IPS-18a (cell line): Measurements from ENCODE around the gene SMAD3.

Experiments
- H3K27ac ChIP-seq: one replicate; pipeline ENCODE4 v1.5.1; 2013; ENCODE audit warnings: low read length
- H3K27me3 ChIP-seq: one replicate; pipeline ENCODE4 v1.6.1; 2013; ENCODE audit warnings: mild to moderate bottlenecking, low read length; ENCODE audit not compliant: control insufficient read depth, insufficient read depth
- H3K36me3 ChIP-seq: one replicate; pipeline ENCODE4 v1.6.1; 2013; ENCODE audit warnings: low read depth, low read length; ENCODE audit not compliant: control insufficient read depth
- H3K4me1 ChIP-seq: one replicate; pipeline ENCODE4 v1.6.1; 2013; ENCODE audit warnings: low read depth, low read length; ENCODE audit not compliant: control insufficient read depth
- H3K4me3 ChIP-seq: one replicate; pipeline ENCODE4 v1.5.1; 2013; ENCODE audit warnings: low read length
- H3K9ac ChIP-seq: one replicate; pipeline ENCODE4 v1.6.1; 2013; ENCODE audit warnings: mild to moderate bottlenecking, low read length, moderate library complexity
- H3K9me3 ChIP-seq: one replicate; pipeline ENCODE4 v1.6.1; 2013; ENCODE audit warnings: low read depth, low read length; ENCODE audit not compliant: control insufficient read depth

Gene SMAD3

GRCh38 chr15:67096546-67097294, 31.3 kb downstream of the SMAD3 start:
- no peaks in the 10 kb centered on the region for H3K36me3 ChIP-seq
- H3K4me3 ChIP-seq: no peak overlapping the region
- H3K27ac ChIP-seq: no peak overlapping the region
- H3K9ac ChIP-seq: no peak overlapping the region
- peaks cover 16% of the 10 kb centered on the region for H3K4me1 ChIP-seq
- H3K9me3 ChIP-seq: no peaks in the 10 kb centered on the region
- no peaks in the 10 kb centered on the region for H3K27me3 ChIP-seq

GRCh38 chr15:67097424-67097823, 32.0 kb downstream of the SMAD3 start:
- Histone ChIP-seq H3K4me1 (peaks cover 9% of the 10 kb centered on the region), H3K27ac (no peak overlapping the region)

GRCh38 chr15:67097930-67098740, 32.7 kb downstream of the SMAD3 start:
- Histone ChIP-seq H3K4me1 (peaks cover 8% of the 10 kb centered on the region), H3K9me3 (no peaks in the 10 kb centered on the region), H3K4me3 (no peak overlapping the region), H3K9ac (no peak overlapping the region), H3K36me3 (no peaks in the 10 kb centered on the region), H3K27ac (no peak overlapping the region), H3K27me3 (no peaks in the 10 kb centered on the region)

More at GRCh38 chr15:67097424-67097823, 32.0 kb downstream of the SMAD3 start:
- no peaks in the 10 kb centered on the region for H3K27me3 ChIP-seq
- no peak overlapping the region for H3K4me3 ChIP-seq
- no peaks in the 10 kb centered on the region for H3K9me3 ChIP-seq
- H3K36me3 ChIP-seq: no peaks in the 10 kb centered on the region
- no peak overlapping the region for H3K9ac ChIP-seq

GRCh38 chr15:67098768-67099282, 33.4 kb downstream of the SMAD3 start:
- H3K36me3 ChIP-seq: no peaks in the 10 kb centered on the region
- no peak overlapping the region for H3K27ac ChIP-seq
- no peak overlapping the region for H3K9ac ChIP-seq
- no peaks in the 10 kb centered on the region for H3K27me3 ChIP-seq
- no peak overlapping the region for H3K4me3 ChIP-seq
- peaks cover 4% of the 10 kb centered on the region for H3K4me1 ChIP-seq
- no peaks in the 10 kb centered on the region for H3K9me3 ChIP-seq

- Histone ChIP-seq H3K4me1 (peaks cover 5% of the 10 kb centered on the region), H3K36me3 (no peaks in the 10 kb centered on the region), H3K4me3 (no peak overlapping the region)
These were observed 34.9 kb downstream of the SMAD3 start for GRCh38 chr15:67100124-67100791.

GRCh38 chr15:67100801-67101581, 35.6 kb downstream of the SMAD3 start:
- Histone ChIP-seq H3K9ac (no peak overlapping the region), H3K9me3 (no peaks in the 10 kb centered on the region), H3K4me1 (peaks cover 8% of the 10 kb centered on the region), H3K4me3 (no peak overlapping the region), H3K27ac (no peak overlapping the region), H3K27me3 (no peaks in the 10 kb centered on the region), H3K36me3 (no peaks in the 10 kb centered on the region)

More at GRCh38 chr15:67100124-67100791, 34.9 kb downstream of the SMAD3 start:
- Histone ChIP-seq H3K9ac (no peak overlapping the region), H3K27ac (no peak overlapping the region), H3K27me3 (no peaks in the 10 kb centered on the region), H3K9me3 (no peaks in the 10 kb centered on the region)

- Histone ChIP-seq H3K9me3 (no peaks in the 10 kb centered on the region), H3K36me3 (no peaks in the 10 kb centered on the region), H3K4me1 (peaks cover 8% of the 10 kb centered on the region), H3K4me3 (no peak overlapping the region), H3K9ac (no peak overlapping the region), H3K27me3 (no peaks in the 10 kb centered on the region), H3K27ac (no peak overlapping the region)
These were observed 36.7 kb downstream of the SMAD3 start for GRCh38 chr15:67101911-67102598.

GRCh38 chr15:67102599-67102929, 37.2 kb downstream of the SMAD3 start:
- H3K36me3 ChIP-seq: no peaks in the 10 kb centered on the region
- no peak overlapping the region for H3K9ac ChIP-seq
- H3K27ac ChIP-seq: no peak overlapping the region
- peaks cover 8% of the 10 kb centered on the region for H3K4me1 ChIP-seq
- H3K27me3 ChIP-seq: no peaks in the 10 kb centered on the region
- H3K9me3 ChIP-seq: no peaks in the 10 kb centered on the region
- no peak overlapping the region for H3K4me3 ChIP-seq

- Histone ChIP-seq H3K9me3 (no peaks in the 10 kb centered on the region), H3K9ac (no peak overlapping the region), H3K27ac (no peak overlapping the region), H3K4me1 (peaks cover 8% of the 10 kb centered on the region), H3K27me3 (no peaks in the 10 kb centered on the region), H3K4me3 (no peak overlapping the region), H3K36me3 (no peaks in the 10 kb centered on the region)
These were observed 37.6 kb downstream of the SMAD3 start for GRCh38 chr15:67103021-67103420.

GRCh38 chr15:67103432-67103831, 38.0 kb downstream of the SMAD3 start:
- peaks cover 8% of the 10 kb centered on the region for H3K4me1 ChIP-seq
- no peak overlapping the region for H3K27ac ChIP-seq
- no peaks in the 10 kb centered on the region for H3K9me3 ChIP-seq
- H3K4me3 ChIP-seq: no peak overlapping the region
- no peaks in the 10 kb centered on the region for H3K36me3 ChIP-seq
- no peak overlapping the region for H3K9ac ChIP-seq
- H3K27me3 ChIP-seq: no peaks in the 10 kb centered on the region
